ENCODE results near the gene DEAF1.
"Not testable (repeated sequence)": the region's sequence is repeated elsewhere in the genome, so short reads cannot be mapped to it uniquely, and the experiment has no call there.

GRCh38 chr11:734541-734940, 39.5 kb upstream of the DEAF1 start:
- not testable (repeated sequence) for TF ChIP-seq CTCF (IDR thresholded peaks at IDR 0.05 in 4 of 5, conservative IDR thresholded peaks at IDR 0.05 in 1 of 5); POLR2A (IDR thresholded peaks at IDR 0.05)

Data from gastrocnemius medialis (tissue), 4 donors.